GM21576 (cell line): ENCODE data around the gene PP2D1.
"Not testable (repeated sequence)": the region's sequence is repeated elsewhere in the genome, so short reads cannot be mapped to it uniquely, and the experiment has no call there.

Experiments used
- ATAC-seq: cut with Tn5 transposase; IDR thresholded peaks from one replicate; pipeline ENCODE4 v1.9.1; 2021; ENCODE audit warnings: mild to moderate bottlenecking, moderate library complexity; ENCODE audit not compliant: unreplicated experiment

Gene PP2D1

GRCh38 chr3:19972054-19972453, 40.0 kb downstream of the PP2D1 start:
- no peak for ATAC-seq

GRCh38 chr3:19970327-19970726, 41.7 kb downstream of the PP2D1 start:
- ATAC-seq: no peak

- ATAC-seq: no peak
Measured at GRCh38 chr3:19967812-19968211, 44.3 kb downstream of the PP2D1 start.

- ATAC-seq: no peak
Measured at GRCh38 chr3:19967208-19967607, 44.9 kb downstream of the PP2D1 start.

GRCh38 chr3:19961960-19962359, 50.1 kb downstream of the PP2D1 start:
- no peak for ATAC-seq

- no peak for ATAC-seq
Measured at GRCh38 chr3:19960696-19961095, 51.4 kb downstream of the PP2D1 start.

DNA sequence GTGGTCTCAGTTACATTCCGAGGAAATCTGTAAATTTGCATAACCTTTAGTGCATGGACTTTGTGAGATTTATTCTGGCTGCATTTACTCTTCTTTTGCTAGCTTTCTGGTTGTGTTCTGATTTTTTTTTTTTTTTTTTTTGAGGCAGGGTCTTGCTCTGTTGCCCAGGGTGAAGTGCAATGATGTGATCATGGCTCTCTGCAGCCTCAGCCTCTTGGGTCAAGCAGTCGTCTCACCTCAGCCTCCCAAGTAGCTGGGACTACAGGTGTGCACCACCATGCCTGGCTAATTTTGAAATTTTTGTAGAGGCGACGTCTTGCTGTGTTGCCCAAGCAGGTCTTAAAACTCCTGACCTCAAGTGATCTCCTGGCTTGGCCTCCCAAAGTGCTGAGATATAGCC, 52.6 kb downstream of the PP2D1 start:
- no peak for ATAC-seq

- ATAC-seq: not testable (repeated sequence)
Measured at GRCh38 chr3:19957354-19957753, 54.7 kb downstream of the PP2D1 start.

GRCh38 chr3:19954676-19955075, 57.4 kb downstream of the PP2D1 start:
- ATAC-seq: no peak

- ATAC-seq: no peak
Measured at GRCh38 chr3:19950316-19950715, 61.7 kb downstream of the PP2D1 start.

GRCh38 chr3:19948226-19948591, 63.9 kb downstream of the PP2D1 start:
- ATAC-seq: no peak

DNA sequence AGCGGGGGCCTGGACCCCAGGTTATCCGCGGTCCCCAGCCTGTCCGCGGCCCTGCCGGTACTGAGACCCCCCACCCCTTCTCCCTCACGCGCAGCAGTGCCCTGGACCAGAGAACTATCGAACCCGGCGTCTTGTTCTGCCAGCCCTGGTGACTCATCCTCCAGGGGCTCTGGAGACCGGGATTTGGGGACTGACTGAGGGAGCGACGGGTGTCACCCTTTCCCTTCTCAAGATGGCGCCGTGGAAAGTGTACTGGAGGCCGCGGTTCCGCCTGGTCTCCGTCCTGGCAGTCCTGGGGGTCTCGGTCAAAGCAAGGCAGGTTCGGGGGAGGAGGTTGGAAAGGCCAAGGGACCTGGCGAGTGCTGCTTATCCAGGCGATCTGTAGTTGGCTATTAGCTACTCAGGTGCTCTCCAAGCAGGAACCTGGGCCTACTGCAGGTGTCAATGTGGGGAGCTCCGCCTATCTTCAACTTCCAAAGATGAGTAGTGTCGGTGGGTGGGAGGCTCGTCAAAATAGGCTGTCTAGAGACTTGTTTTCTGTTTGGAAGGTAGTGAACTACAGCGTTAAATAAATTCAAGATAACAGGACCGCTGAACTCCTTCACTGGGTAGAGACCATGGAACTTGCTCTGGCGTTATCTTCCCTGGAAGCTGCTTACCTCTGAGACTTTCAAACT, 64.4 kb downstream of the PP2D1 start:
- peak; percentile 18 for ATAC-seq

DNA sequence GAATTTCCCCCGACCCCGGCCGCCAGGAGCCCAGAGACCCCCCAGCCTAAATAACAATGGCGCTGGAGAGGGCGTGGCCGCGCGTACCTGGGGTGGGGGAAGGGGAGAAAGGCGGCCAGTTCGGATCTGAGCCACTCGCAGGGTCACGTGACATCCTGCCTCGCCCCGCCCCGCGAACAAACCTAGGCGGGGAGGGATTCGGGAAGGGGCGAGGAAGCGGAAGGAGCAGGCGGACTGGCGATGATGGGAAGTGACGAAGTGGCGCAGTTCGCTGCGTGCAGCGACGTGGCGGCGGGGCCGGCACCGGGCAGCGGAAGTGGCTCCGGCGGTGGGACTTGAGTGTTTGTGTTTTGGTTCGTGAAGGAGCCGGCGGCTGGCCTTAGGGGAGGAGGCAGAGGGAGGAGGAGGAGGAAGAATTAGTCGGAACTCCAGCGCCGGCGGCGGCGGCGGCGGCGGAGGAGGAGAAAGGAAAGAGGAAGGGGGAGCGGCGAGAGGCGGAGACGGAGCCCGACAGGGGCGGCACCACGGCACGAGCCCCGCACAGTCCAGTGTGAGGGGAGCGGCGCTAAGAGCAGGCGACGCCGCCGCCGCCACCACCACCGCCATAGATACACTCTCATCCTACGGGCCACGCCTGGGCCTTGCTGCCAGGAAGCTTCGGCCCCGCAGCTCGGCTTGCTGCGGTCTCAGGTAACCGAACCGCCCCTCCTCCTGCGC, 65.1 kb downstream of the PP2D1 start, which contains the start of gene RAB5A:
TSS of gene RAB5A (plus strand) at position 266 of the 717 bp plus-strand sequence. CDS start 3,802 bp downstream, outside the sequence.
- peak; percentile 96 for ATAC-seq

- peak; percentile 4 for ATAC-seq
Measured at GRCh38 chr3:19945969-19946831, 65.9 kb downstream of the PP2D1 start.

DNA sequence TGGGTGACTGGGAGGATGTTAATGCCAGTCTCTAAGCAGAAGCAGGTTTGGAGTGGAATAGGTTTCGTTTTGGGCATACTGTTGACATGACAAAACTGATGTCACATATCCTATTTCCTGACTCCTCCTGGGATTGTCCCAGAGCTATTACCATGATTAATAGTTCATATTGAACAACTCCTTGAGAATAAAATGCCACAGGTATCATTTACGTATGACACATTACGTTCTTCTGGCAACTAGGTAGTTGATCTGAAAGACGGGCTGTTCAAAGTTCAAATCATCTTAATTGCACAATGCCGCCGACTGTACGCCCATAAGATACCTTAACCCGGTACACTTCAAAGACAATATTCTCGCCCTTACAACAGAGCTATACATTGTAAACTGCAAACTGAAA, 66.5 kb downstream of the PP2D1 start:
- no peak for ATAC-seq

DNA sequence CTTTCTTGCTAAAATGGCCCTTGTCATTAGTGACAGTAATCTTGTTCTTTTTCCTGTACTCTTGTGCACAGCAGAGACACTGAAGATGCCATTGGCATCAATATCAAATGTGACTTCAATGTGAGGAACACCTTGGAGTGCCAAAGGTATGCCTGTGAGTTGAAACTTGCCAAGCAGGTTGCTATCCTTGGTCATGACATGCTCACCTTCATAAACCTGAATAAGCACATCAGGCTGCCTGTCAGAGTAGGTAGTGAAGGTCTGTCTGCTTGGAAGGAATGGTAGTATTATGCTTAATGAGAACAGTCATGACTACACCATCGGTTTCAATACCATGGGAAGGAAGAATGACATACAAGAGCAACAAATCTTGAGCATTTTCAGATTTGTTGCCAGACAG, 71.4 kb downstream of the PP2D1 start:
- ATAC-seq: no peak

DNA sequence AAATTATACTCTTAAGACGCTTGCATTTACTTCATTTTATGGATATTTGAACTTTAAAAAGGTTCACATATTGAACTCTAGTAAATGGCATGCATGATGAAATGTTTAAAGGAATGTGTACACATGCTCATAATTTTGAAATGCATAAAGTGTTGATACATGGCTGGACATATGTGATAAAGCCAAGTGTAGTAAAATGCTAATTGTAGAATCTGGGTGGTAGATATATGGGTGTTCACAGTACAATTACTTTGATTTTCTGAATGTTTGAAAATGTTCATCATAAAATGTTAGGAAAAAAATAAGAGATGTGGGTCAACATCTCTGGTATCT, 73.8 kb downstream of the PP2D1 start:
- no peak for ATAC-seq

DNA sequence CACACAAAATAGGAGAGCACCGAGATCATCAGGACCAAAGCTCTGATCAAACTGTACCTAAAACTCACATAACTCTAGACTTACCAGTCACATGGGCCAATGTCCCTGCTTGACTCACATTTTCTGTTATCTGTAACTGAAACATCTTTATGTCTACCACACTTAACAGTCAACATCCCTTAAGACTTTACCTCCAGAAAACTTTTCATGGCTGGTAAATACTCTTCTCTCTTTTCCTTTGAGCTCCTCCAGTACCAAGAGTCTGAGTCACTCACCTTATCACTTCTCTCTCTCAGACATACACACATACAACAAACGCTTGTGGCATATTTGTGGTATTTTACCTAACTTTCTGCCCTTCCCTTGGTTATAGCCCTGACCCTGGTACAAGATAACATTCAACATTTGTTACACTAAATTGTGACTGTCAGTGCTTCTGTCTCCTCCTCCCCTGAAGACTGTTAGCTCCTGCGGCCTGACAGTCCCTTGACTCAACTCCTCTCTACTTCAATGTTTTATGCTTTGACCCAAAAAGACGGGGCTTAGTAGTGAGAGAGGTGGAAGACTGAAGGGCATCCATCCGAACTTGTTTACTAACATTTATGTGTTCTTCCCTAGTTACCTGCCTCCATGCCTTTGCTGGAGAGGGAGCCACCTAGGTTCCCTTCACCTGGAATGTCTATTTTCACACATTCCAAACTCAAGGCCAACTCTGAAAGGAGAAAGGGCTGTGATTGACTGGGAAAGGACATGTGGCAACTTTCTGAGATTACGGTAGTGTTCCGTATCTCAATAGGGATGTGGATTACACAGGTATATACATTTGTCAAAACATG, 74.4 kb downstream of the PP2D1 start:
- ATAC-seq: no peak
